HG03045 (cell line): Measurements from ENCODE around the gene TGFB2.

Experiments
- ATAC-seq: cut with Tn5 transposase; IDR thresholded peaks from one replicate; pipeline ENCODE4 v1.9.1; 2021; ENCODE audit warnings: mild to moderate bottlenecking, moderate library complexity; ENCODE audit not compliant: unreplicated experiment

The TGFB2 gene

DNA sequence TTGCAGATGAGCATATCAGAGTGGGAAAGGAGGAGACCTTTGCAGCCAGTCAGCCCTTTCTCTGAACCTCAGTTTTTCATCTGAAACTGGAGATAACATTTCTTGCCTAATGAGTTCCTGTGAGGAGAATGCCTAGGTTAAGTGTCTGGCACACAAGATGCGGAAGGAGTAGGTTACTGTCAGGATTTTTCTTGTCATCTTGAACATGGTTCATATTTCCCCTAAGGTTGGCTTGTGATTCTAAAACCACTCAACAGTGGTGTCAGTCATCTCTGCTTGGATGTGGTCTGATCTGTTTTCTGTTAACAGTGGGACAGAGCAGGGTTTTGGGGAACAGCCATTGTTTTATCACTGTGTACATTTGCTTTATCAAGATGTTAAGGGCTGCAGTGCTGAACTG lies 70.6 kb downstream of the TGFB2 start:
- no peak for ATAC-seq

GRCh38 chr1:218421531-218421930 lies 76.4 kb downstream of the TGFB2 start:
- no peak for ATAC-seq

GRCh38 chr1:218424502-218424901 lies 79.4 kb downstream of the TGFB2 start:
- no peak for ATAC-seq

DNA sequence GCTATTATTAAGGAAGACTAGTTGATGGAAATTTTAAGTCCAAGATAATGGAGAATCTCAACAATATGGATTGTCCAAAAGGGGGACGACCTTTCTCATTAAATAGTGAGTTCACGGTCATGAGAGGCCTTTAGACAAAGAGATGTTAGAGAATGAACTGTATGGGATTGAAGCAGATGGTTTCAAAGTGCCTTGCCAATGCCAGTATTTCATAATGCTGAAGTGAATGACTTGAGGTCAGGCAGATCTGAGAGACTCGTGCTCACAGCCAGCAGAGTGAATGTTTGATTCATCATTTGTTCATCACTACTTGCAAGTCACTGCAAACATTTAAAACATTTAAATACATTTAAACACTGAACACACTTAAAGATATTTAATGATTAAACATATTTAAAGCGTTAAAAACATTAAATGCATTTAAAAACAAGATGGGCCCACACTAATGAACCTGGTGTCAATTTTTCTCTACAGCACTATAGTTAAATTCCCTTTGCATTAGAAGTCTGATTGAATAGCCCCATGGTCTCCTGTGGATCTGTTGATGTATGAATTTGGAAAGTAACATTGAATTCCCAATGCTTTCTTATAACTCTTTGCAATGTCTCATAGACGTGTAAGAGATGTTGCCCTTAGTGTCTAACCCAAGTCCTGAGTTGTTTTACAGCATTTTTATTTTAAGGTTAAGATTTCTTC lies 80.7 kb downstream of the TGFB2 start:
- ATAC-seq, result no peak

DNA sequence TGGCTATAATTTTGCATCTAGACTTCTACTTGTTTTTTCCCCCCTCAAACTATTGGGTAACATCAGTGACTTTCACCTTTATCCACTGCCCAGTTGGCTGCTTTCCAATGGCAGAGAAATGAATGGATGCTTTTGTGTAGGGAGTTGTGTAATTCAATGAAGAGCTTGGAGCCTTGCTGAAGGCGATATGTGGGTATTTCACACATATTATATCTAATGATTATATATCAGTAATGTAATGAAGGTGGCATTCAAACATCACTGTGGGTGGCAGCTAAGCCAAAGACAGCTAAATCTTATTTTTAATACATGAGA lies 81.2 kb downstream of the TGFB2 start:
- no peak for ATAC-seq

- no peak for ATAC-seq
Observed at GRCh38 chr1:218429301-218429700, 84.2 kb downstream of the TGFB2 start.

GRCh38 chr1:218430346-218430745 lies 85.2 kb downstream of the TGFB2 start:
- ATAC-seq, result no peak

GRCh38 chr1:218430822-218431221 lies 85.7 kb downstream of the TGFB2 start:
- no peak for ATAC-seq

- ATAC-seq, result no peak
Observed at GRCh38 chr1:218431476-218431875, 86.3 kb downstream of the TGFB2 start.

DNA sequence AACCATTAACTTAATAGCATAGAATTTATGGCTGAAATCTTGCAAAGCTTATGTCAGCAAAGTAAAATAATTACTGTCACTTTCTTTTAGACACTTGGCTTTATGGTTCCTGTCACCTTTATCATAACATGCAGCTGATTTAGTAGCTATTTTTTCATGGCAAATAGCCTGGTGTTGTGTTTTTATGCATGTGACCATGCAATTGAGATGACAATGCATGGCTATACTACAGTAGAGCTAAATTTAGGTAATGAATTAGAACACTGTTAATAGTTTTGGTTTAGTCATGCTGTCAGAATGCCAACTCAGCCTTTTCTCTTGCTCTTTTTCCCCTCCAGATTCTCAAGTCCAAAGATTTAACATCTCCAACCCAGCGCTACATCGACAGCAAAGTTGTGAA lies 88.6 kb downstream of the TGFB2 start:
- ATAC-seq, result no peak

DNA sequence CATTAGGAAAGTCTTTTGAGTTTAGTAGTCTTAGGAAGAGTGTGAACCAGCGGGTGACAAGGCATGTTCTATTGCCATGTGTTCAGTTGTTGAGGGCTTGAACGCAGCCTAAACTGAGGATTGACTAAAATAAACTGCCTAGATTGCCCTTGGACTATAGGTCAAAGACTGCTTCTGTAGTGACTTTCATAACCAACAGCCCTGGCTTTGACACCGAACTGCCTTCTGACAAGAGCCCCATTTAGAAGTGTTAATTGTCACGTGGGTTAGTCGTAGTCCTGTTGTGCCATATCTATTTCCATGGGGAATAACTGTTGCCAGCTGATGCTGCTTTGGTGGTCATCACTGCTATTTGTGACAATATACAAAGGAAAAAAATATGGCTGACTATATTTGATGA lies 90.4 kb downstream of the TGFB2 start:
- no peak for ATAC-seq

GRCh38 chr1:218436346-218436745 lies 91.2 kb downstream of the TGFB2 start:
- ATAC-seq, result no peak

DNA sequence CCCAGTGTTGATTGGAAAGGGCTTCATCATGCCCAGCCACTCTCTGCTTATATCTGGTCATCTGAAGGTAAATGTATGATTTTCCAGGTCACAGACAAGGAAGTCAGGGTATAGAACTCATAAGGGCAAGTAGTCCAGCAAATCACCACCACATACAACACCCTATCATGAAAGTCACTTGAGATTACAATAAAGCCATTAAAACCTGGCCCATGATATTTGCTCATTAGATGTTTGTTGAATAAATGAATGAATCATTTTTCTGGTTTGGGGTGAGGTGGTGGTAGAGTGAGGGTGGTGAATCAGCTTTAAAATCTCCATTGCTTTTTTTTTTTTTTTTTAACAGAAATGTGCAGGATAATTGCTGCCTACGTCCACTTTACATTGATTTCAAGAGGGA lies 91.9 kb downstream of the TGFB2 start:
- no peak for ATAC-seq

- ATAC-seq, result no peak
Observed at GRCh38 chr1:218439541-218440295, 94.6 kb downstream of the TGFB2 start.

DNA sequence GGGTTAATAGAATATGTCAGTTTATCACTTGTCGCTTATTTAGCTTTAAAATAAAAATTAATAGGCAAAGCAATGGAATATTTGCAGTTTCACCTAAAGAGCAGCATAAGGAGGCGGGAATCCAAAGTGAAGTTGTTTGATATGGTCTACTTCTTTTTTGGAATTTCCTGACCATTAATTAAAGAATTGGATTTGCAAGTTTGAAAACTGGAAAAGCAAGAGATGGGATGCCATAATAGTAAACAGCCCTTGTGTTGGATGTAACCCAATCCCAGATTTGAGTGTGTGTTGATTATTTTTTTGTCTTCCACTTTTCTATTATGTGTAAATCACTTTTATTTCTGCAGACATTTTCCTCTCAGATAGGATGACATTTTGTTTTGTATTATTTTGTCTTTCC lies 98.1 kb downstream of the TGFB2 start:
- ATAC-seq, result no peak

- no peak for ATAC-seq
Observed at GRCh38 chr1:218444173-218444572, 99.0 kb downstream of the TGFB2 start.

GRCh38 chr1:218444588-218444987 lies 99.5 kb downstream of the TGFB2 start:
- ATAC-seq, result no peak

DNA sequence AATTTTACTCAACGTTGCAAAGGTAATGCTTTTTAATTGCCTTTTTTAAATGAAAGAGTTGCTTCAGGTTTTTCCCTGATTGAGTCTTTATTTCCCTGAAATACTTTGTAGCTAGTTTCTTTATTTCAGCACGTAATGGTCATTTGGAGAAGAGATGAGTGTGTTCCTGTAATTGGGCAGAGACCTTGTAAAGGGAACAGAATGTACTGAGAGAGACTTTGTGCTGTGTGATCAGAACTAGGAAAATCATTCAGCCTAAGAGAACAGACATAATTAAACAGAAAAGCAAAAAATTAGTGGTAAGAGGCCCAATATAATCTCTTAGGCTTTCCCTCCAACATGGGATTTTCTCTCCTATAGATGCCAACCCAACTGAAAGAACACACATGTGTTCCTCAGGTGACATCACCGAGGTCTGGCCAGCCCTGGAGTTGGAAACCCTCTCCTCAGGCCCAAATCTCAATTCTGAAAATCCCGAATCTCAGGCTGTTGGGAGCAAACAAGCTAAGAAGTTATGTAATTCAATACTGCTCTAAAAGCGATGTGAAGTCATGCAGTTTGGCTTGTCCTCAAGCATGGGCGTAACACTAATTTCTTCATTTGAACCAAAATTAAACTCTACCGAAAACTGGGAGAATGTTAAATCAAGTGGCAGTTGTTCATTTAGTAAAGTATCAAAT lies 102.0 kb downstream of the TGFB2 start:
- ATAC-seq, result no peak

- ATAC-seq, result no peak
Observed at GRCh38 chr1:218451415-218451814, 106.3 kb downstream of the TGFB2 start.

- no peak for ATAC-seq
Observed at GRCh38 chr1:218454700-218455282, 109.7 kb downstream of the TGFB2 start.

DNA sequence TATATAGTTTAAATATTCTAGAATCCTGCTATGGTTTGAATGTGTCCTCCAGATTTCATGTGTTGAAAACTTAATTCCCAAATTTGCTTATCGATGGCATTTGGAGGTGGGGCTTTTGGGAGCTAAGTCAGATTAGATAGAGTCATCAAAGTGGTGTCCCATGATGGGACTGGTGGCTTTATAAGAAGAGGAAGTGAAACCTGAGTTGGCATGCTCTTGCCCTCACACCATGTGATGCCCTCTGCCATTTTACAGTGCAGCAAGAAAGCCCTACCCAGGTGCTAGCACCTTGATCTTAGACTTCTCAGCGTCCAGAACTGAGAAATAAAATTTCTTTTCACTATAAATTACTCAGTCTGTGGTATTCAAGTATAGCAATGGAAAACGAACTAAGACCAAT lies 111.3 kb downstream of the TGFB2 start:
- ATAC-seq, result no peak

GRCh38 chr1:218459450-218459849 lies 114.3 kb downstream of the TGFB2 start:
- no peak for ATAC-seq
